Measurements from ENCODE around the gene ADCY7. TPM values are rescaled to one million over a fixed set of nuclear protein-coding genes. Genes with fewer than 3 reads are reported as not detected.

ADCY7 gene
- total RNA-seq, 1 experiment from 2014 or later, result 34.2 TPM

GRCh38 chr16:50303041-50303604 lies 36.8 kb downstream of the ADCY7 start:
- Histone ChIP-seq H4K20me1 (ENCODE audit: insufficient read depth) (no peaks in the 10 kb centered on the region), H3K27me3 (ENCODE audit: insufficient read depth, low read length) (no peaks in the 10 kb centered on the region), H3K4me2 (ENCODE audit: low read length) (no peak overlapping the region), H3K9me3 (ENCODE audit: control insufficient read depth in 1 of 2, insufficient read depth in 1 of 2, low read depth in 1 of 2, low read length in 2 of 2) (no peaks in the 10 kb centered on the region), H2AFZ (ENCODE audit: low read depth, low read length, poor library complexity, severe bottlenecking) (no peak overlapping the region), H3K36me3 (ENCODE audit: control insufficient read depth in 1 of 2, insufficient read depth in 2 of 2, low read length in 2 of 2) (no peaks in the 10 kb centered on the region), H3K9ac (ENCODE audit: low read length) (no peak overlapping the region), H3K4me3 (replicated peaks in 1 of 2; ENCODE audit: low read depth in 1 of 2, low read length in 2 of 2) (no peak overlapping the region), H3K79me2 (ENCODE audit: insufficient read depth, low read length) (no peaks in the 10 kb centered on the region), H3K9me2 (ENCODE audit: insufficient read depth) (no peaks in the 10 kb centered on the region), H3K4me1 (ENCODE audit: control insufficient read depth in 1 of 2, insufficient read depth in 2 of 2, low read length in 2 of 2) (peaks cover 0 to 13% of the 10 kb centered on the region in 2 experiments; a peak in 2 of 4 replicates), H3K27ac (ENCODE audit: low read depth, low read length) (no peak overlapping the region)
- DNase-seq (ENCODE audit: low read depth, low spot score) (no peak), ATAC-seq (no peak)
- BruUV-seq (replicated peaks), result no TSS peak
- CTCF ChIA-PET, result no interaction called here
- RAD21 ChIA-PET (ENCODE audit: low non-redundant PET in 1 of 2, low total read pairs in 2 of 2, uncharacterized antibody in 2 of 2, unreplicated experiment in 2 of 2), result interaction anchor here in 1 of 2 experiments (0.7 kb wide), 1 partner anchor 12 kb away, joined by 3 read pairs; no protein-coding TSS in a partner anchor
- TF ChIP-seq EZH2phosphoT487 (IDR thresholded peaks at IDR 0.05; ENCODE audit: borderline replicate concordance), result no peak
- TF ChIP-seq SP1 (IDR thresholded peaks at IDR 0.05; ENCODE audit: low read depth), result no peak
- no peak for TF ChIP-seq SIN3A (IDR thresholded peaks at IDR 0.05; ENCODE audit: low read depth)
- TF ChIP-seq EGR1 (IDR thresholded peaks at IDR 0.05; ENCODE audit: low read depth), result no peak
- TF ChIP-seq JUND (IDR thresholded peaks at IDR 0.05), result no peak
- TF ChIP-seq ZNF274 (IDR thresholded peaks at IDR 0.05; ENCODE audit: low read depth, low read length), result no peak
- no peak for TF ChIP-seq CEBPB (IDR thresholded peaks at IDR 0.05; ENCODE audit: low read depth)
- POLR2A ChIA-PET, result no interaction called here
- intact Hi-C loops (cut with micrococcal nuclease), result no loop called here

DNA sequence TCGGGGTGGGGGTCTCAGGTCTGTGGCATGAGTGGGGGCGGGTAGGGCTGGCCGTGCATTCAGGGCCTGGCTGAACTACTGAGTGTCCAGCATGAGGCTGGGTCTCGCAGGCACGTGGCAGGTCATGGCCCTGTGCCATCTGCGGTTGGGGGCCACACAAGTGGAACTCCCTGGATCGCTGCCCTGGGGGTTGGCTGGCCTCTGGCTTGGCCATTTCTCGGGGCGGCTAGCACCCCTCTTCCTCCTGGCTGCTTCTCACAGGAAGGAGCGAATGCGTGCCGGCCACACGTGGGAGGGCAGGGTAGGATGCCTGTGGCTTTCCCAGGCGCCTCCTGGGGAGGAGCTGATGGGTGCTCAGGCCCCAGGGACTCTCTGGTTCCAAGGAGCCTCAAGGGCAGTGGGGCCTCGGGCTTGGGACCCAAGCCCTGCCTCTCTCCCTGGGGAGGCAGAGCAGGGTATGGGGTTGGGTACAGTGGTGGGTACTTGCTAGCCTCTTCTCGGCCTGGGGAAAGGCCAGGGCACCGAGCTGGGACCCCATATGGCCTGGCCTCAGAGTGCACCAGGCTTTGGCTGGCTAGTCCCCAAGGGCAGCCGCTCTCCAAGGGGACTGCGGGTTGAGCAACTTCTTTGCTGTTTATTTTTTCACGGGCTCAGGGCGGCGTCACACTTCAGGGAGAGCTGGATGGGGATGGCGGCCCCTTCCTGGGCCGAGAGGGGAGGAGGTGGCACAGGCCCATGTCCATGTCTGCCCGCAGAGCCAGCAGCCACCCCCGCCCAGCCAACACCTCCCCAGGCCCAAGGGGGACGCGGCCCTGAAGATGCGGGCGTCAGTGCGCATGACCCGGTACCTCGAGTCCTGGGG lies 37.5 kb downstream of the ADCY7 start:
- H3K4me2 ChIP-seq (ENCODE audit: low read length), result no peak overlapping the region
- H3K79me2 ChIP-seq (ENCODE audit: insufficient read depth, low read length), result no peaks in the 10 kb centered on the region
- DNase-seq (ENCODE audit: low read depth, low spot score), result no peak
- ChIA-PET RAD21 (ENCODE audit: low non-redundant PET in 1 of 2, low total read pairs in 2 of 2, uncharacterized antibody in 2 of 2, unreplicated experiment in 2 of 2) (interaction anchor here in 1 of 2 experiments (0.7 kb wide), 1 partner anchor 11 kb away, joined by 3 read pairs; no protein-coding TSS in a partner anchor), CTCF (no interaction called here), POLR2A (no interaction called here)
- H3K9me3 ChIP-seq (ENCODE audit: control insufficient read depth in 1 of 2, insufficient read depth in 1 of 2, low read depth in 1 of 2, low read length in 2 of 2), result no peaks in the 10 kb centered on the region
- BruUV-seq (replicated peaks), result no TSS peak
- H4K20me1 ChIP-seq (ENCODE audit: insufficient read depth), result no peaks in the 10 kb centered on the region
- no peak overlapping the region for H2AFZ ChIP-seq (ENCODE audit: low read depth, low read length, poor library complexity, severe bottlenecking)
- no peak overlapping the region for H3K4me3 ChIP-seq (replicated peaks in 1 of 2; ENCODE audit: low read depth in 1 of 2, low read length in 2 of 2)
- no peak overlapping the region for H3K9ac ChIP-seq (ENCODE audit: low read length)
- no peak for ATAC-seq
- H3K4me1 ChIP-seq (ENCODE audit: control insufficient read depth in 1 of 2, insufficient read depth in 2 of 2, low read length in 2 of 2), result peaks cover 0 to 13% of the 10 kb centered on the region in 2 experiments; a peak in 2 of 4 replicates
- no peaks in the 10 kb centered on the region for H3K36me3 ChIP-seq (ENCODE audit: control insufficient read depth in 1 of 2, insufficient read depth in 2 of 2, low read length in 2 of 2)
- H3K9me2 ChIP-seq (ENCODE audit: insufficient read depth), result no peaks in the 10 kb centered on the region
- H3K27ac ChIP-seq (ENCODE audit: low read depth, low read length), result no peak overlapping the region
- intact Hi-C loops (cut with micrococcal nuclease), result no loop called here
- no peaks in the 10 kb centered on the region for H3K27me3 ChIP-seq (ENCODE audit: insufficient read depth, low read length)
- TF ChIP-seq SP1 (IDR thresholded peaks at IDR 0.05; ENCODE audit: low read depth), result no peak
- TF ChIP-seq CEBPB (IDR thresholded peaks at IDR 0.05; ENCODE audit: low read depth), result no peak
- TF ChIP-seq SRF (IDR thresholded peaks at IDR 0.05; ENCODE audit: low read depth), result no peak
- TF ChIP-seq, protein P1, sequence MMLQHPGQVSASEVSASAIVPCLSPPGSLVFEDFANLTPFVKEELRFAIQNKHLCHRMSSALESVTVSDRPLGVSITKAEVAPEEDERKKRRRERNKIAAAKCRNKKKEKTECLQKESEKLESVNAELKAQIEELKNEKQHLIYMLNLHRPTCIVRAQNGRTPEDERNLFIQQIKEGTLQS (IDR thresholded peaks at IDR 0.05), result no peak
- no peak for TF ChIP-seq ZFX (IDR thresholded peaks at IDR 0.05)
- no peak for TF ChIP-seq SIN3A (IDR thresholded peaks at IDR 0.05; ENCODE audit: low read depth)
- no peak for TF ChIP-seq POLR2A (IDR thresholded peaks at IDR 0.05; ENCODE audit: borderline replicate concordance, extremely low read depth, insufficient read depth, insufficient read length)
- TF ChIP-seq, protein P2, sequence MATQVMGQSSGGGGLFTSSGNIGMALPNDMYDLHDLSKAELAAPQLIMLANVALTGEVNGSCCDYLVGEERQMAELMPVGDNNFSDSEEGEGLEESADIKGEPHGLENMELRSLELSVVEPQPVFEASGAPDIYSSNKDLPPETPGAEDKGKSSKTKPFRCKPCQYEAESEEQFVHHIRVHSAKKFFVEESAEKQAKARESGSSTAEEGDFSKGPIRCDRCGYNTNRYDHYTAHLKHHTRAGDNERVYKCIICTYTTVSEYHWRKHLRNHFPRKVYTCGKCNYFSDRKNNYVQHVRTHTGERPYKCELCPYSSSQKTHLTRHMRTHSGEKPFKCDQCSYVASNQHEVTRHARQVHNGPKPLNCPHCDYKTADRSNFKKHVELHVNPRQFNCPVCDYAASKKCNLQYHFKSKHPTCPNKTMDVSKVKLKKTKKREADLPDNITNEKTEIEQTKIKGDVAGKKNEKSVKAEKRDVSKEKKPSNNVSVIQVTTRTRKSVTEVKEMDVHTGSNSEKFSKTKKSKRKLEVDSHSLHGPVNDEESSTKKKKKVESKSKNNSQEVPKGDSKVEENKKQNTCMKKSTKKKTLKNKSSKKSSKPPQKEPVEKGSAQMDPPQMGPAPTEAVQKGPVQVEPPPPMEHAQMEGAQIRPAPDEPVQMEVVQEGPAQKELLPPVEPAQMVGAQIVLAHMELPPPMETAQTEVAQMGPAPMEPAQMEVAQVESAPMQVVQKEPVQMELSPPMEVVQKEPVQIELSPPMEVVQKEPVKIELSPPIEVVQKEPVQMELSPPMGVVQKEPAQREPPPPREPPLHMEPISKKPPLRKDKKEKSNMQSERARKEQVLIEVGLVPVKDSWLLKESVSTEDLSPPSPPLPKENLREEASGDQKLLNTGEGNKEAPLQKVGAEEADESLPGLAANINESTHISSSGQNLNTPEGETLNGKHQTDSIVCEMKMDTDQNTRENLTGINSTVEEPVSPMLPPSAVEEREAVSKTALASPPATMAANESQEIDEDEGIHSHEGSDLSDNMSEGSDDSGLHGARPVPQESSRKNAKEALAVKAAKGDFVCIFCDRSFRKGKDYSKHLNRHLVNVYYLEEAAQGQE (IDR thresholded peaks at IDR 0.05; ENCODE audit: low read depth), result no peak
- no peak for TF ChIP-seq EZH2 (IDR thresholded peaks at IDR 0.05)
- TF ChIP-seq ELF1 (IDR thresholded peaks at IDR 0.05; ENCODE audit: borderline replicate concordance, low read depth), result no peak
- TF ChIP-seq TCF7L2 (IDR thresholded peaks at IDR 0.05; ENCODE audit: borderline replicate concordance, extremely low read depth, insufficient read depth, insufficient read length), result no peak
- TF ChIP-seq CBX3 (IDR thresholded peaks at IDR 0.05; ENCODE audit: low read depth), result no peak
